Activated CD4-positive, alpha-beta T cell treated with anti-CD3 and anti-CD28 coated beads, Interleukin-2, amount 50 U/mL, for 24 hours (primary cell): ENCODE measurements around the gene SLC43A3.
A peak's percentile ranks its signal among the peaks of the same experiment; 100 is the strongest.
"Not testable (repeated sequence)": the region's sequence is repeated elsewhere in the genome, so short reads cannot be mapped to it uniquely, and the experiment has no call there.

ENCODE experiments used
- DNase-seq, 2 donors: peaks; one replicate each; pipeline ENCODE4 v3.0.0-alpha.2; 2020; ENCODE audit warnings: low read depth in 1 of 2, low spot score in 1 of 2

Gene SLC43A3

DNA sequence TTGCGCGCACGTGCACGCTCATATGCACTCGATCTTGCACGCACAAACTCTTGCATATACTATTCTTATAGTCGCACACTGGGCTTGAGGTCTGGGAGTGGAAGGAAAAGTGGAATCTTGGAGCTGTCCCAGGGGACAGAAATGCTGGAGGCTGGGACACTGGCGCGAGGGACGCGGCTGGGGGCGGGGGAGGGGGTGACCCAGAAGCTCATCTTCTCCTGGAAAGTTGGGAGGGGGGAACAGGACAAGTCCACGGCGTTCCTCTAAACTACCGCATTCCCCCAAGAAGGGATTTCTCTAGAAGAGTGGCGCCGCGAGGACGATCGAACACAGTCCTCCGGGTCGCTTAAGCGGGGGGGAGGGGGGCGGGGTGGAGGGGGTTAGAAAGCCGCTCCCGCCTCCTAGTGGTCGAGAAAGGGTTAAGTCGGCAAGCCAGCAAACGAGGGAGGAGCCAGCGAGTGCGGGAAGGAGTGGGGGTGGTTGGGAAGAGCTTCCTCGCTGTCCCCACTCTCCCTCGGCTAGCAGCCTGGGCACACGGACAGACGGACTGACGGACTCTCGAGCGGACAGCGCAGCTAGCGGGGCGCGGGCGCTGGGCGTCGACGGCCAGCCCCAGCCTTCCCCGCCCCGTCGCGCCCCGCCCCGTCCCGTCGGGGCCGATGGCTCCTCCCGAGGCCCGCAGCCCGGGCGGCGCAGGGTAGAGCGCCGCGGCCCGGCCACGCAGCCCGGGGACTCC, 33.3 kb upstream of the SLC43A3 start, which contains the start of gene RTN4RL2:
Gene RTN4RL2 (plus strand): TSS at position 507 of the 736 bp plus-strand sequence. CDS start 338 bp downstream, outside the sequence.
- DNase-seq: no peak

DNA sequence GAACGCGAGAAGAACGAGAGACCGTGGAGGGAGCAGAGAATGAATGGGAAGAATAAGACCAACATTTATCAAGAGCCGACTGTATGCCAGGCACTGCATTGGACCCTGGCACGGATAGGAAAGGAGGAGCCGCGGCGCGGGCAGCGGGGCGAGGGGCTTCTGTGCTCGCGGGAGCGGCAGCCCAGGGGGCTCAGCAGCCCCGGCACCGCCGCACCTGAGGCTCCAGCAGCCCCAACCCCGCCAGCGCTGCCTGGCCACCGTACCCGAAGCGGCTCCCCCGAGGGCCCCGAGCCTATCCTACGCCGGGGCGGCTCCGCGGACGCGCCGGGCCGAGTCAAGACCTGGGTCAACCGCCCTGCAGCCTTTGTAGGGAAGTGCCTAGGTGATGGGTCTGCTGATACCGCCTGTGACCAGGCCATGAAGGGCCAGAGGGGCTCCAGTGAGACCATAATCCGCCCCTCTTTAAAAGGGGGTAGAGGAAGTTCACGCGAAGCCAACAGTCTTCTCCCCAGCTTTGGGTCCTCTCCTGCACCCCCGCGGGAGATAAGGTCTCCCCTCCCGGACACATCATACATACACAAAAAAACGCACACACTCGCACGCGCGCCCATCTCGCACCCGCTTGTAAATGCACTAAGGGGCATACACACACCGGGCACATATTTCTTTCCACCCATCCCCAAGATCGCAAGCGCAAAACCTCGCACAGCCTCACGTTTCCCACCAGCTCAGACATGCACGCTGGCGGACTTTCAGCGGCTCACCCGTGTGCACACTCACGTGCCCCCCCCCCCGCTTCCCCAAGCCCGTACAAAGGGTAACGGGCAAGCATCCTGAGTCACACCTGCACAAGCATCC, 32.5 kb upstream of the SLC43A3 start:
- DNase-seq: no peak

DNA sequence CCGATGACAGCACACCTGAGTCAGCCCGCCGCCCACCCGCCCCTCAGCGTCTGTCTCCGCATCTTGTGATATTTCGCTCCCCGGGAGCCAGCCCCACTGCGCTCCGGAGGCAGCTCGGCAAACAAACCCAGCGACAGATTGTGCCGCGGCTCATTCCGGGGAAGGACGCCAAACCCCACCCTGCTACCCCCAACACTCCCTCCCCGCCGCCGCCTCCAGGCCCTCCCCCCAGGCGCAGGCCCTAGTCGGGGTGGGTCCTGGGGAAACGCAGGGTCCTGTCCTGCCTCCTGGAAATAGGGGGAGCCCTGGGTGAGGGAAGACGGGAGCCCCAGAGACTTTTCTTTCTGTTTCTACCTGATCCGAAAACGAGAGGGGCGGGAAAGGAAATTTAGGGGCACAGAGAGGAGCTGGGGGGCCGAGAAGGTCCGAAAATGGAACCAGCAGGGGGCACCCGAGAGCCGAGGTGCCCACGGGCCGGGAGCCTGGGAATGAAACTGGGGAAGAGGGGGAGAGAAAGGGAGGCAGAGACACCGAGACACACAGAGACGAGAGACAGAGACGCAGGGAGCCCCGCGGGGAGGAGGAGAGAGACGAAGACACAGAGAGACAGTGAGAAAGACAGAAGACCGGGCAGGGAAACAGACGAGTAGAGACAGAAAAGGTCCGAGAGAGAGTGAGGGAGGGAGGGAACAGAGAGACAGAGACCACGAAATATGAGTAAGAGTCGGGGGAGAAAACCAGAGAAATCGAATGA, 31.7 kb upstream of the SLC43A3 start:
- no peak for DNase-seq

DNA sequence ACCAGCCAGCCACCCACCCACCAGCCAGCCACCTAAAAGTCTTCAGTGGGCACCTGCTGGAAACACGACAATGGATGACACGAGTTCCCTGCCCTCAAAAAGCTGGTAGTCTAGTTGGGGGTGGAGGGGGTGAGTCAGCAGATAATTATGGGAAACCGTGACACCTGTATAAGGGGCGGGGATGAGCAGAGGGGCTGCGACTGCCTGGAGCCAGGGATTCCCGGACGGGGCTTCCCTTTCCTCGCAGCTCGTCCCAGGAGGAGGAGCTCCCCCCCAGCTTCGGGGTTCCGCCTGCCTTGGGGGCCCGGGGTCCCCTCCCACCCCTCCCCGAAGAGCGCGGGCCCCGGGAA, 31.1 kb upstream of the SLC43A3 start:
- peak in 1 of 2 donors; percentile 45 for DNase-seq

DNA sequence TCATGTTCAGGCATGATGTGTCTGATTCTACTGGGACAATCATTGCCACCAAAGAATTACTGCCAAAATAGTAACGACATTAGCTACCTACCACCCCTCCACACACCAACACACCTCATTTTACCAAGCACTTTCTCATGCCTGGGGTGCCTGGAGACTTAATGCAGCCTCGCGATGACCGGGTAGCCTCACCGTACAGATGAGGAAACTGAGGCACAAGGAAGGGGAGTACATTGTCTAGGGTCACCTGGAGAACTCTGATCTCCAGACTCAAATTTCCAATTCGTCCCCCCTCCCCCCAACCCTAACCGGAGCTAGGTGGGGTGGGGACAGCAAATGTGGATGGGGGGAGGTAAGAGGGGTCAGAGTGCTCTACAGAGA, 30.7 kb upstream of the SLC43A3 start:
- DNase-seq: no peak

DNA sequence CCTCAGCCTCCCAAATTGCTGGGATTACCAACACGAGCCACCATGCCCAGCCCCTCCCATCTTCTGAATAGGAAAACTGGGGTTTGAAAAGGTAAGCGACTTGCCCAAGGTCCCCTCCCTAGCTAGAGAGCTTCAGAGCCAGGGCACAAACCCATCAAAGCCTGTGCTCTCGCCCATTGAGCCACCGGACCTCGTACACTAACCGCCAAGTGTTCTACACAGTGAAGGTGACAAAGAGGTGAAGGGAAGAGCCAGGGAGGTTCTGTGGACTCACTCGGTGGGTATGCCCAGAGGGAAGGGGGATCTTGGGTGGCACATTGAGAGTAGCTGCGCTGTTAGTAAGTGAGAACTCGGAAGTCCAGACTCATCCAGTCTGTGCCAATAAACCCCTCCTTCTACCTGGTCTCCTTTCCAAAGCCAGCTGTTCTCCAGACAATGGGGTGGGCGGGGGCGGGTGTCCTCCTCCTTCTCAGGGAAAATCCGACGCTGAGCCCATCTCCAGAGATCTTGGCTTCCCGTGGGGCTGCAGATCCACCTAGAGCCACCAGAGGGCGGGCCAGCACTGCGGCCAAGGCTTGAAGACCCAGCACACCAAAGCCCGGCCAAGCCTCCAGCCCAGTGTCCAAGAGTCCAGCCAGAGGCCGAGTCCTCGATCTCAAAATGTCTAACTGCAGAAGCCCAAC, 30.2 kb upstream of the SLC43A3 start:
- DNase-seq: peak; percentile 53 to 58

DNA sequence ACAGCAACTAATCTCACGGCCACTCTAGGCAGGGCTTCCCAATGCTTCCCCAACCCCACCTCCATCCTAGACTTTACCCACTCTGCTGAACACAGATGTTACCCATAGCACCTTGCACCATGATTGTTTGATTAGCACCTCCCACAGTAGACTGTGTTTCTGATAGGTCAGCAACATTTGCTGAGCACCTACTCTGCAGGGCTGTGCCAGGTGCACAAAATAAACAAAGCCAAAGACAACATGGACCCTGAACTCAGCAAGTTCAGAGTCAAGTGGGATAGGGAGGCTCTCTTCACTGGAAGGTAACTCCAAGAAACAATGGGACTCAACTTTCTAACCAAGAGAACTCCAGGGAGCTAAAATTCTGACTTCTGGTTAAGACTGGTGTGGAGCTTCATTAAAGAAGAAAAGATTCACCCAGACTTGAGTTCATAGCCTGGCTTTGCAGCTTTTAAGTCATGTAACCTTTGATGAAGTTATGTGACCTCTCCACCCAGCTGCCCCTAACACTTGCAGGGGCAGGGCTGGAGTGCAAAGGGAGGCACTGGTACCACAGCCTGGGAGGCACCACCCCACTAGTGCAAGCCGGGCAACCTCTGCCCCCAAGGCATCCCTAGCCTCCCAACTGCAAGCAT, 26.7 kb upstream of the SLC43A3 start:
- no peak for DNase-seq

DNA sequence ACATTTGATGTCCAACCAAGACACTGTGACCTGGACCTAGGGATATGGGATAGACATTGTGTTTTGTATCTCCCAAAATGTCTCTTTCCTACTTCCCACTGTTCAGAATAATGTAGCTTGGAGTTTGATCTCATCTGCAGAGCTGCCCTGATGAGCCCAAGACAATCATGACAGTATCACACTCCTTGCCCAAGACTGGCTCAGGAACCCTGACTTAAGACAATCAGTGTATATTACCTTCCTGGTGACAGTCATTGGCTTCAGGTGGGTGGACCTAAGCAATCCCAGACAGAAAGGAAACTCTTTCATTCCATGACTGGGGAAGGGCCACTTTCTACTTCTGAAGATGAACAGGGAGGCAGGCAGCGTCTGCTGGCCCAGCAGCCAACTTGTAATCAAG, 19.1 kb upstream of the SLC43A3 start:
- DNase-seq: no peak

DNA sequence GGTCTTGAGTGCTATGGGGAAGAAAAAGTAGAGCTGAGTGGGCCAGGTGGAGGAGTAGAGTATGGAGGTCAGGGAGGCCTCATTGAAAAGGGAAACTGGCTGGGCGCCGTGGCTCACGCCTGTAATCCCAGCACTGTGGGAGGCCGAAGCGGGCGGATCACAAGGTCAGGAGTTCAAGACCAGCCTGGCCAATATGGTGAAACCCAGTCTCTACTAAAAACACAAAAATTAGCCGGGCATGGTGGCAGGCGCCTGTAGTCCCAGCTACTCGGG, 18.1 kb upstream of the SLC43A3 start:
- DNase-seq: not testable (repeated sequence)

DNA sequence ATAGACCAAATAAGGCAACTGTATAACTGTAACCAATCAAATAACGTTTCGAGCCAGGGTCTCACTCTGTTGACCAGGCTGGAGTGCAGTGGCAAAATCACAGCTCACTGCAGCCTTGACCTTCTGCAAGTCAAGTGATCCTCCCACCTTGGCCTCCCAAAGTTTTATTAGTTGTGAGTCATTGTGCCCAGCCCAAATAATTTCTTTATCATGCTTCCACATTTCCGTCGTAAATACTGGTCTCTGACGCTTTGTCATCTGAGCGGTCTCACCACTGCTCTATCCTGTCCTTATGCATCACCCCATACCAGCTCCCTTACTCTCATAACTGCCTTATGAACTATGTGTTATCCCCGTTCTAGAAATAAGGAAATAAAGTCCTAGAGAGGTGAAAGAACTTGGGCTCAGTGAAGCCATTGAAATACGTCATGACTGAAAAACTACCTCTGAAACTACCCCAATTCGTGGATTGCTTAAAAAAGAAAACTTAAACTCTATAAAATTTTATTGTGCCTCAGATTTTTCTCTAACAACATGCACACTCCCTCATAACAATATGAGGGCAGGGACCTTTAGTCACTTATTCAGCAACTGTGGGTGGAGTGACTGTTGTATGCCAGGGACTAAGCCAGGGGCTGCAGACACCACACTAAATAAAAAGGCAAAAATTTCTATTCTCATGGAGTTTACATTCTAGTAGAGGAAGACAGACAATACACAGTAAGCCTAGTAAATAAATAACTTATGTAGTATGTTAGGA, 17.6 kb upstream of the SLC43A3 start:
- DNase-seq: no peak

DNA sequence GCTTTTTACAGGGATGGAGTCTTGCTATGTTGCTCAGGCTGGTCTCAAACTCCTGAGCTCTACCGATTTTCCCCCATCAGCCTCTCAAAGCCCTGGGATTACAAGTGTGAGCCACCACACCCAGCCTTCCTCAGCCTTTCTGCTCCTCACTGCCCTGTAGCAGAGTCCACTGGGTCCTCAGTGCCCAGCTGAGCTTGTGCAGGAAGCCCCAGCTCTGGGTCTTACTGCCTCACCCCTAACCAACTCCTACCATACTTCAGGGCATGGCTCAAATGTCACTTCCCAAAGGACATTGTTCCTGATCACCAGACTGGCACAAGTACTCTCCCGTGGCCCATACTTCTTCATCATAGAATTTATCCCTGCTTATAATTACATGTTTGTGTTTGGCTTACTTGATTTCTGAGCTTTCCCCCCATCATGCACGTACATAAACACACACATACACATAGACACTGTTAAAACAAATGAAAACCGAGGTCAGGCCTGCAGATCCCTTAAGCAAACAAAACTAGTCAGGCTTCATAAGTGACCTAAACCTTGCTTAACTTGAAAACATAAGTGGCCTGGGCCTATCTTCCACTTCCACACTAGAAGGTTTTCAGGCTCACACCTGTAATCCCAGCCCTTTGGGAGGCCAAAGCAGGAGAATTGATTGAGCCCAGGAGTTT, 14.0 kb upstream of the SLC43A3 start:
- DNase-seq: no peak

DNA sequence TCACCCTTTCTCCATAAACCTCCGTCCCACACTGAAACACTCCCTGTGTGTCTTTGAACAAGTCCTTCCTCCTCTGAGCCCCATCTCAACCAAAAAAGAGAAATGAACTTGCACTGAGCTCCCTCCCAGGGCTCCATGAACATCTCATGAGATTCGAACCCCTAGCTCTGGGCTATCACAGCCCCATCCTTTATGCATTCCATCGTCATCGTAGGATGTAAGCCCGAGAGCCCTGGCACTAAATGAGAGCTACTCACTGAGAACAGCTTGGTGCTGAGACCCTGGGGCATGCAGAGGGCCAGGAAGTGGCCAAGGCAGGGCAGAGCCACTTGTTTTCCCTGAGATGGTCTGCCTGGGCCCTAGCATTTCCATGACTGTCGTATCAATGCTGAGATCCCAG, 12.9 kb upstream of the SLC43A3 start:
- no peak for DNase-seq

DNA sequence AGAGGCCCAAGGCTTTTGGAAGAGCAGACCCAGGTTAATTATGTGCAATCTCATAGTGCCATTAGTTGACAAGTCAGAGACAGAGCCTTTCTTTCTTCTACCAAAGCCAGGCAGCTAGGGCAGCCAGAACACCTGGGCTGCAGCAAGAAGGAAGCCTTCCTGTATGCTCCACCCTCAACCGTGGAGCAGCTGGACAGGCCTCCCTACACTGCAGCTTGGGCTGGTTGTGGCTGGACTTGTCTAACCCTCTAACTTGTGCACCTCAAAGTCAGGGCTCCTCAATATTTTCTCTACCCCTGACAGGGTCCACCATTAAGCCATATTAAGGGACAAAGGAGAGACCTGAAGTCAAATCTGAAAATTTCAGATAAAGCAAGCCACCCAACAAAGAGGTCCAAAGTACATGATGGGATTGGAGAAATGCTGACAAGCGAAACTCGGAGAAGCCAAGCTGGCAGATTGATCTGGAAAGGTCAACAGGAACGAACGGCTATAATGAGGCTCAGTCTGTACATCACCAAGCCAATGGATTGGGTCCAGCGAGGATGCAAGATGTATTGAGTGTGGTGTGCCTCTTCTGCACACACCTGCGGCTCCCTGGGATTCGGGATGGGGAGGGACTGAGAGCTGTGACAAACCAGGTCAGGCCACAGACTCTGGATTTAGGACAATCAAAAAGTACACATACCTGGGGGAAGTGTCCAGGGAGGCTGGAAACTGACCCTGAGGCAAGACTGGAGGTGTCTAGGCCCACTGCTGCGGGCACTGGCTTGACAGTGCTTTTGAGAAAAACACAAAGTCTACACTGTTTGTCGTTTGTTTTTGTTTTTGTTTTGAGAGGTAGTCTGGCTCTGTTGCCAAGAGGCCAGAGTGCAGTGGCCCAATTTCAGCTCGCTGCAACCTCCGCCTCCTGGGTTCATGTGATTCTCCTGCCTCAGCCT, 11.7 kb upstream of the SLC43A3 start:
- DNase-seq: no peak

DNA sequence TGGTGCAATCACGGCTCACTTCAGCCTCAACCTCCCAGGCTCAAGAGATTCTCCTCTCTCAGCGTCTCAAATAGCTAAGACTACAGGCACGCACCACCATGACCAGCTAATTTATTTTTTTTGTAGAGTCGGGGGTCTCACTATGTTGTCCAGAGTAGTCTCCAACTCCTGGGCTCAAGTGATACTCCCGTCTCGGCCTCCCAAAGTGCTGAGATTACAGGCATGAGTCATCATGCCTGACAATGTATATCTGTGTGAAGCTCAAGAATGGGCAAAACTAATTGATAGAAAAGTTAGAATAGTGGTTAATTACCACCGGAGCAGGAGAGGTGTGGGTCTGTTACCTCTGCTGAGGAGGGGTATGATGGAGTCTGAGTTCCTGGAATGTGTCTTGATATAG, 9.1 kb upstream of the SLC43A3 start:
- DNase-seq: no peak

DNA sequence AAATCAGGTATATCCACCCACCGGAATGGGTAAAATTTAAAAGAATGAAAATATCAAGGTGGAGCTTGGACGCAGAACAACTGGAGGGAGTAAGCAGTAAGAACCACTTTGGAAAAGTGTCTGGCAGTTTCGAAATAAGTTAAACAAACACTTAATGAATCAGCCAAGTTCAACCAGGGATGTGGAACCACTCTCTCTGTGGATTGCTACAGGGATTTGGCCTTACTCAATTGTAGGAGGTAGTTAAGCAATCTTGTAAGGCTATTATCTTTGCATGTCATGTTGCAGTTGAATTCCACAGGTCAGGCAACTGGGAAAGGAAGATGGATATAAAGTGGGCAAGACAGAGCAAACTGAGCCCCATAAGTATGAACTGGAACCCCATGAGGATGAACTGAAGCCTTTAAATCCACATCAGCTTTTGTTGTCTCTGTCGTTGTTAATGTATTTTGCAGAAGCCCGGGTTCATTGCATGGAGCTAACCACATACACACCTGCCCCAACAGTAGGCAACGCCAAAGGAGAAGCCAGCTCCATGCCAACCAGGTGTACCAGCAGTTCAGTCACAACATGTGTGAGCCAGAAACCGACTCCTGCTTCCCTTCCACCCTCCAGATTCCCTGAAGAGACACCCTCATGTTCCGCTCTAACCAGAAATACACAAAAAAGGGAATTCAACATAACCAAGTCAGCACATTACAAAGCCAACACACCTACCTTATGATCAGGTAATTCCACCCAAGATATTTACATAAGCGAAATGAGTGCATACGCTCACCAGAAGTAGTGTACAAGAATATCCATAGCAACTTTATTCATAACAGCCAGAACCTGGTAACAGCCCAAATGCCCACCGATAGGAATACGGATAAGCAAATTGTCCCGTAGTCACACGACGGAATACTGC, 8.0 kb upstream of the SLC43A3 start:
- DNase-seq: no peak

DNA sequence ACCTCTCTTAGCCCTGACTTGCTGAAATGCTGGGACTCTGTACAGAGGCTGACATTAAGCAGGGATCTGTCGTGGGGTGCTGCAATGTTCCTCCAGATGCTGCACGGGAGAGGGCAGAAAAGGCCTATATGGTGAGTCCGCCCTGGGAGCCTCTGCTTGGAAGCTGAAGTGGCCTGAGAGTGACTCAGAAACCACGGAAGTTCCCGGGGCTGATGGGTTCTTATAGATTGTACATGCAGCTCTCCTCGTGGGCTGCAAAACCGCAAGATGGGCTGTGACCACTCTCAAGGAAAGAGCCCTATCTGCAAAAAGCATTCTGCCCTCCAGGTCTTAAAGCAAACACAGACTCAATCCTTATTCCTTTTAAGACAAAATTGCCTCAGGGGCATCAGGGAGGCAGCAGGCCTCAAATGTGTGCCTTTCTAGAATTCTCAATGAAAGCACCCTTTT, 5.8 kb upstream of the SLC43A3 start:
- DNase-seq: no peak

DNA sequence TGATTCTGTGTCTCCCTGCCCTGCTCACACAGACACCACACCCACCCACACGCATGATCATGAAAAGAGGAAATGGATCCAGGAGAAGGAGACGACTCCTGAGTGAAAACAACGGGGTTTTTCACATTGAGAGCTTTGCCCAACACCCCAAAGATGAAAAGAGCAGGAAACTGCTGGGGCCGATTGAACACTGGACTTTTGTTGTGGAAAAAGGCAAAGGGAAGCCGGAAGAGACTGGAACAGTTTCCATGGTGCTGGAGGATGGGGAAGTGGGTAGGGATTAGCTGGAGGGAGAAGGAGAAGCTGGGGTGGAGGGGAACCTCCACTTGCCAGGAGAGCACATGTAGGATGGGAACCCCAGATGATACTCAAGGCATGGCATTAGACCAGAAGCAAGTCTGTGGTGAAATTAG, 5.2 kb upstream of the SLC43A3 start:
- DNase-seq: no peak
